H1 (cell line): ENCODE measurements around the gene MTX1. TPM values are rescaled to one million over a fixed set of nuclear protein-coding genes. Genes with fewer than 3 reads are reported as not detected.

Experiments used
- CTCF ChIA-PET: fragments of 300-600 bp; sonication (Branson Sonifier 250); formaldehyde crosslinking; loops from one replicate; lab custom pipeline; 2021; ENCODE audit not compliant: partially characterized antibody; lab: Charles Lee
- POLR2A ChIA-PET: fragments of 300-600 bp; sonication (Branson Sonifier 250); formaldehyde crosslinking; loops from one replicate; lab custom pipeline; 2021; ENCODE audit warnings: inconsistent platforms; ENCODE audit not compliant: partially characterized antibody; lab: Charles Lee
- DNase-seq, 2 experiments: peaks; one replicate each; pipeline versions ENCODE4 v3.0.0 to v3.0.0-alpha.2; 2010 to 2022; ENCODE audit warnings: low spot score in 2 of 2, low read depth in 1 of 2, mixed read lengths in 1 of 2
- FAIRE-seq: peaks from 2 replicates; lab custom pipeline; 2011; peaks lifted over from hg19 to GRCh38; lab: Jason Lieb, UNC
- H2AFZ ChIP-seq: 2 replicates; pipeline ENCODE4 v1.8.1; 2012; ENCODE audit warnings: low read length, inconsistent platforms
- H2AK5ac ChIP-seq: 2 replicates; pipeline ENCODE4 v1.6.1; 2013; ENCODE audit warnings: low read depth, low read length
- H2BK120ac ChIP-seq: replicated peaks from 2 replicates; pipeline ENCODE3; 2013; ENCODE audit warnings: low read depth, low read length, inconsistent platforms
- H2BK12ac ChIP-seq: 2 replicates; pipeline ENCODE4 v1.6.1; 2013; ENCODE audit warnings: low read depth, low read length
- H2BK15ac ChIP-seq: 2 replicates; pipeline ENCODE4 v1.6.1; 2013; ENCODE audit warnings: low read length
- H2BK20ac ChIP-seq: 2 replicates; pipeline ENCODE4 v1.6.1; 2013; ENCODE audit warnings: low read length
- H2BK5ac ChIP-seq: 2 replicates; pipeline ENCODE4 v1.6.1; 2013; ENCODE audit warnings: low read depth, low read length
- H3K14ac ChIP-seq: 2 replicates; pipeline ENCODE4 v1.6.1; 2013; ENCODE audit warnings: inconsistent platforms; ENCODE audit not compliant: insufficient read length
- H3K18ac ChIP-seq: 2 replicates; pipeline ENCODE4 v1.6.1; 2013; ENCODE audit warnings: low read length; ENCODE audit errors: extremely low read depth
- H3K23ac ChIP-seq: 2 replicates; pipeline ENCODE4 v1.6.1; 2013; ENCODE audit warnings: inconsistent platforms; ENCODE audit not compliant: insufficient read length
- H3K23me2 ChIP-seq: 2 replicates; pipeline ENCODE4 v1.6.1; 2013; ENCODE audit warnings: low read depth, low read length
- H3K27ac ChIP-seq: 2 replicates; pipeline ENCODE4 v1.6.1; 2011; ENCODE audit warnings: low read depth, low read length, inconsistent platforms
- H3K27me3 ChIP-seq, 4 experiments: replicated peaks in 1 of 4; 1 replicate in 1 of 4; 2 replicates in 3 of 4; pipeline versions ENCODE4 v1.6.1 to v1.8.1; 2011 to 2013; ENCODE audit warnings: low read length in 3 of 4, mild to moderate bottlenecking in 3 of 4, inconsistent platforms in 2 of 4, mixed read lengths in 2 of 4, moderate library complexity in 1 of 4; ENCODE audit not compliant: control insufficient read depth in 3 of 4, insufficient read depth in 3 of 4; ENCODE audit errors: extremely low read depth in 1 of 4
- H3K36me3 ChIP-seq, 4 experiments: 2 replicates each; pipeline versions ENCODE4 v1.6.1 to v1.8.1; 2011 to 2013; ENCODE audit warnings: mild to moderate bottlenecking in 4 of 4, low read length in 3 of 4, moderate library complexity in 2 of 4, control low read depth in 1 of 4, inconsistent platforms in 1 of 4; ENCODE audit not compliant: insufficient read depth in 4 of 4, control insufficient read depth in 2 of 4
- H3K4ac ChIP-seq: replicated peaks from 2 replicates; pipeline ENCODE3; 2013; ENCODE audit warnings: low read length, low read depth, mixed read lengths, inconsistent platforms; ENCODE audit not compliant: insufficient read length
- H3K4me1 ChIP-seq, 4 experiments: replicated peaks in 1 of 4; 1 replicate in 1 of 4; 2 replicates in 3 of 4; pipeline versions ENCODE4 v1.6.1 to v1.8.1; 2011 to 2013; ENCODE audit warnings: low read length in 3 of 4, inconsistent platforms in 2 of 4, mixed read lengths in 1 of 4; ENCODE audit not compliant: insufficient read depth in 4 of 4, control insufficient read depth in 3 of 4
- H3K4me2 ChIP-seq, 2 experiments: 2 replicates each; pipeline versions ENCODE4 v1.6.1 to v1.8.1; 2011 to 2013; ENCODE audit warnings: low read depth in 2 of 2, low read length in 2 of 2, control low read depth in 1 of 2, inconsistent platforms in 1 of 2, mild to moderate bottlenecking in 1 of 2; ENCODE audit not compliant: insufficient read depth in 1 of 2
- H3K4me3 ChIP-seq, 4 experiments: fragments of 200-600, 300-600 bp in 1 of 4; sonication (generic), shearing (Covaris generic), sonication (Bioruptor Twin) in 1 of 4; 2 replicates each; pipeline versions ENCODE4 v1.5.1 to v1.8.1; 2011 to 2016; ENCODE audit warnings: low read length in 4 of 4, low read depth in 3 of 4, control low read depth in 2 of 4, inconsistent platforms in 2 of 4, mild to moderate bottlenecking in 2 of 4, mixed read lengths in 1 of 4, moderate library complexity in 1 of 4; ENCODE audit not compliant: insufficient read depth in 2 of 4; ENCODE audit errors: extremely low read depth in 1 of 4
- H3K56ac ChIP-seq: replicated peaks from 2 replicates; pipeline ENCODE3; 2013; ENCODE audit warnings: low read depth, mild to moderate bottlenecking, mixed read lengths, low read length, inconsistent platforms; ENCODE audit not compliant: insufficient read length
- H3K79me1 ChIP-seq: 2 replicates; pipeline ENCODE4 v1.6.1; 2013; ENCODE audit warnings: low read depth, low read length, control low read depth
- H3K79me2 ChIP-seq, 2 experiments: 2 replicates each; pipeline versions ENCODE4 v1.6.1 to v1.8.1; 2012 to 2013; ENCODE audit warnings: low read length in 2 of 2, mild to moderate bottlenecking in 2 of 2, inconsistent platforms in 1 of 2; ENCODE audit not compliant: insufficient read depth in 2 of 2, control insufficient read depth in 1 of 2
- H3K9ac ChIP-seq, 4 experiments: replicated peaks in 1 of 4; 1 replicate in 1 of 4; 2 replicates in 3 of 4; pipeline versions ENCODE4 v1.6.1 to v1.8.1; 2011 to 2013; ENCODE audit warnings: low read depth in 3 of 4, low read length in 3 of 4, control low read depth in 2 of 4, mild to moderate bottlenecking in 2 of 4, moderate library complexity in 2 of 4, inconsistent platforms in 1 of 4; ENCODE audit errors: extremely low read depth in 1 of 4
- H3K9me3 ChIP-seq, 2 experiments: 2 replicates each; pipeline versions ENCODE4 v1.6.1 to v1.8.1; 2012 to 2013; ENCODE audit warnings: mild to moderate bottlenecking in 2 of 2, moderate library complexity in 2 of 2, control low read depth in 1 of 2, inconsistent platforms in 1 of 2, low read depth in 1 of 2, low read length in 1 of 2, mixed read lengths in 1 of 2; ENCODE audit not compliant: insufficient read depth in 2 of 2
- H4K20me1 ChIP-seq, 2 experiments: replicated peaks in 1 of 2; 2 replicates each; pipeline versions ENCODE3 to v1.8.1; 2011 to 2013; ENCODE audit warnings: inconsistent platforms in 2 of 2, low read length in 2 of 2, mild to moderate bottlenecking in 1 of 2; ENCODE audit not compliant: insufficient read depth in 2 of 2, control insufficient read depth in 1 of 2
- H4K5ac ChIP-seq: 2 replicates; pipeline ENCODE4 v1.6.1; 2013; ENCODE audit warnings: low read length, low read depth, mixed read lengths, inconsistent platforms; ENCODE audit not compliant: insufficient read length
- H4K8ac ChIP-seq: 2 replicates; pipeline ENCODE4 v1.8.0; 2013; ENCODE audit warnings: mild to moderate bottlenecking, moderate library complexity, low read length, inconsistent platforms; ENCODE audit not compliant: insufficient read depth; ENCODE audit errors: extremely low read depth
- H4K91ac ChIP-seq: replicated peaks from 2 replicates; pipeline ENCODE3; 2013; ENCODE audit warnings: low read length, mixed read lengths, inconsistent platforms; ENCODE audit not compliant: insufficient read length
- ATF2 ChIP-seq: IDR thresholded peaks from 2 replicates; pipeline ENCODE4 v1.6.1; 2012; ENCODE audit warnings: low read length, inconsistent platforms
- BRCA1 ChIP-seq: IDR thresholded peaks from 2 replicates; pipeline ENCODE4 v1.6.1; 2012; ENCODE audit warnings: low read depth, low read length, improper control_type of control experiment
- GABPA ChIP-seq: IDR thresholded peaks from 2 replicates; pipeline ENCODE4 v1.6.1; 2011; ENCODE audit warnings: mild to moderate bottlenecking, low read length, moderate library complexity, borderline replicate concordance; ENCODE audit not compliant: insufficient read depth
- PHF8 ChIP-seq: fragments of 200-600 bp; sonication (generic); conservative IDR thresholded peaks from 2 replicates; pipeline ENCODE4 v1.7.1; 2012; ENCODE audit warnings: low read depth, mild to moderate bottlenecking, inconsistent platforms, low read length, moderate library complexity
- RFX5 ChIP-seq: IDR thresholded peaks from 2 replicates; pipeline ENCODE4 v1.6.1; 2011; ENCODE audit warnings: low read depth, low read length, improper control_type of control experiment, borderline replicate concordance
- TAF1 ChIP-seq: IDR thresholded peaks from 2 replicates; pipeline ENCODE4 v1.6.1; 2011; ENCODE audit warnings: mild to moderate bottlenecking, low read depth, low read length
- WGBS, 2 experiments: shearing (Covaris generic) in 1 of 2; methylation state at CpG; one replicate each; pipeline versions ENCODE4 v1.1.6 to v1.1.7; 2013 to 2015; ENCODE audit warnings: low lambda C conversion rate in 2 of 2, mixed read lengths in 2 of 2, inconsistent platforms in 1 of 2, low coverage in 1 of 2, missing lambda C conversion rate in 1 of 2; ENCODE audit not compliant: insufficient replicate concordance in 2 of 2, insufficient coverage in 1 of 2, insufficient read length in 1 of 2; ENCODE audit errors: extremely low coverage in 1 of 2, missing lambda C conversion rate in 1 of 2; 5-methylcytosine and 5-hydroxymethylcytosine counted together
- polyA plus RNA-seq, 7 experiments: library from polyadenylated mRNA; depleted of rRNA in 3 of 7; stranded (reverse) in 5 of 7; unstranded in 2 of 7; fragments of >200 nt in 5 of 7; fragments of 200-250 nt in 2 of 7; gene quantifications; 1 replicate in 5 of 7; 2 replicates in 1 of 7; 4 replicates in 1 of 7; pipeline versions ENCODE4 v1.2.1 to v1.2.3, GENCODE V29; 2011 to 2013; ENCODE audit warnings: missing spikeins in 2 of 7, mixed read lengths in 2 of 7
- total RNA-seq: library from RNA; stranded (reverse); fragmentation: NEBNext Ultra II Directional; extraction: Animal tissue kit (Norgen Biotek cat#: 25700); gene quantifications from 2 replicates; pipeline ENCODE4 v1.2.1, GENCODE V29; 2021

The MTX1 gene
- total and polyA plus RNA-seq, 2 of the 8 experiments (the other 6 are each of a cell fraction or from before 2014, with no cell fraction given): 47.9 to 131 TPM

GRCh38 chr1:155256058-155256852 is 47.8 kb downstream of the MTX1 start:
- Histone ChIP-seq H2AK5ac (no peak overlapping the region), H3K79me2 (peaks cover 0 to 14% of the 10 kb centered on the region in 2 experiments; a peak in 1 of 4 replicates), H2BK120ac (no peak overlapping the region), H3K9ac (no peak overlapping the region; a peak in 1 of 7 replicates), H2BK5ac (no peak overlapping the region; the same call in 1 of the 2 replicates), H3K23ac (no peak overlapping the region), H2BK20ac (no peak overlapping the region), H3K56ac (no peak overlapping the region), H3K4ac (peak overlapping the region; percentile 51), H3K18ac (no peak overlapping the region), H3K27me3 (no peaks in the 10 kb centered on the region), H2AFZ (no peak overlapping the region), H3K14ac (no peak overlapping the region), H3K27ac (no peak overlapping the region), H3K4me3 (peak overlapping the region; percentile 57 to 91 (median 76); a peak in 6 of 8 replicates), H2BK15ac (no peak overlapping the region; the same call in 1 of the 2 replicates), H3K36me3 (peaks cover 0 to 6% (median 2%) of the 10 kb centered on the region in 4 experiments; a peak in 2 of 8 replicates), H3K4me2 (peak overlapping the region; percentile 79 to 88), H3K23me2 (peaks cover 12% of the 10 kb centered on the region; the same call in 1 of the 2 replicates), H2BK12ac (0 out of 2 replicates have a peak overlapping the region, but pooled peaks have one; percentile 27), H4K91ac (peak overlapping the region; percentile 41), H4K20me1 (peaks cover 0 to 4% of the 10 kb centered on the region in 2 experiments), H3K9me3 (no peaks in the 10 kb centered on the region), H4K5ac (no peak overlapping the region), H3K4me1 (peaks cover 5 to 24% (median 17%) of the 10 kb centered on the region in 4 experiments), H4K8ac (no peak overlapping the region; the same call in 1 of the 2 replicates)
- DNase-seq: peak in 1 of 2 experiments; percentile 48
- no peak for FAIRE-seq
- POLR2A ChIA-PET: interaction anchor here (0.5 to 3.0 kb wide), 13 partner anchors 9 to 1421 kb away, joined by 3 to 19 read pairs (median 6); partner anchors contain the start of genes CLK2, HCN3, MTX1 and RUSC1
- WGBS, 2 experiments: 84% methylated on average over 20 of the region's 20 CpGs; no CpG with 5 or more reads in 1 of the 2 experiments
- TF ChIP-seq PHF8 (0 out of 2 replicates have a peak, but pooled peaks have one; percentile 7), GABPA (no peak), ATF2 (no peak), TAF1 (no peak), RFX5 (no peak), BRCA1 (no peak)
- TF ChIP-seq, all 59 proteins: peak for 1
- CTCF ChIA-PET: interaction anchor here (0.8 to 15.2 kb wide), 7 partner anchors 9 to 66 kb away, joined by 3 to 227 read pairs (median 5); partner anchors contain the start of genes CLK2, FDPS and RUSC1
- peaks cover 3% of the 10 kb centered on the region; the same call in 1 of the 2 replicates for H3K79me1 ChIP-seq
